GM12878 (cell line): Measurements from ENCODE around the gene ENOPH1. TPM values are rescaled to one million over a fixed set of nuclear protein-coding genes. Genes with fewer than 3 reads are reported as not detected.

Experiments used
- ATAC-seq: fragments of 200-7000 bp; cut with Tn5 transposase; 3 replicates; pipeline ENCODE4 v1.9.1; 2020; ENCODE audit warnings: mild to moderate bottlenecking, moderate library complexity
- BruUV-seq: library from RNA; stranded (reverse); fragments of 400-500 nt; replicated peaks from 2 replicates; lab custom pipeline; 2021; lab: Mats Ljungman, UMichigan
- CTCF ChIA-PET: fragments of 300-600 bp; sonication (Branson Sonifier 250); formaldehyde crosslinking; extraction: SDS; loops from one replicate; lab custom pipeline; 2021; ENCODE audit warnings: inconsistent platforms; lab: Yijun Ruan, JAX
- POLR2A ChIA-PET: fragments of 350-600 bp; formaldehyde crosslinking; extraction: SDS; loops from one replicate; lab custom pipeline; 2021; ENCODE audit warnings: inconsistent platforms; lab: Charles Lee
- RAD21 ChIA-PET: fragments of 300-600 bp; sonication (Branson Sonifier 250); formaldehyde crosslinking; loops from one replicate; lab custom pipeline; 2023; ENCODE audit warnings: antibody characterized with exemption; ENCODE audit not compliant: unreplicated experiment; lab: Charles Lee
- SMC1A ChIA-PET: fragments of 300-600 bp; sonication (Branson Sonifier 250); formaldehyde crosslinking; loops from one replicate; lab custom pipeline; 2023; ENCODE audit not compliant: unreplicated experiment, uncharacterized antibody; lab: Charles Lee
- DNase-seq: peaks from one replicate; pipeline ENCODE4 v3.0.0-alpha.2; 2011; ENCODE audit warnings: low read depth, low spot score
- FAIRE-seq: peaks from 3 replicates; lab custom pipeline; 2011; peaks lifted over from hg19 to GRCh38; lab: Jason Lieb, UNC
- H2AFZ ChIP-seq: 2 replicates; pipeline ENCODE4 v1.6.0; 2011; ENCODE audit warnings: low read depth, low read length, control low read depth; ENCODE audit not compliant: control insufficient read depth
- H3K27ac ChIP-seq: 2 replicates; pipeline ENCODE4 v1.5.1; 2011; ENCODE audit warnings: control low read depth; ENCODE audit not compliant: control insufficient read depth, insufficient read depth
- H3K27me3 ChIP-seq, 2 experiments: replicated peaks in 1 of 2; 2 replicates each; pipeline versions ENCODE4 v1.6.0 to v1.6.1; 2011; ENCODE audit warnings: low read length in 1 of 2; ENCODE audit not compliant: control insufficient read depth in 2 of 2, insufficient read depth in 2 of 2
- H3K36me3 ChIP-seq, 2 experiments: 2 replicates each; pipeline ENCODE4 v1.5.1; 2011; ENCODE audit warnings: low read length in 1 of 2; ENCODE audit not compliant: control insufficient read depth in 2 of 2, insufficient read depth in 2 of 2
- H3K4me1 ChIP-seq: 2 replicates; pipeline ENCODE4 v1.6.1; 2011; ENCODE audit warnings: mild to moderate bottlenecking, low read length, moderate library complexity, mixed read lengths; ENCODE audit not compliant: control insufficient read depth, insufficient read depth
- H3K4me2 ChIP-seq: 2 replicates; pipeline ENCODE4 v1.6.0; 2011; ENCODE audit warnings: control low read depth; ENCODE audit not compliant: control insufficient read depth, insufficient read depth
- H3K4me3 ChIP-seq: fragments of 200-600 bp; sonication (generic); 2 replicates; pipeline ENCODE4 v1.5.1; 2016
- H3K79me2 ChIP-seq: 2 replicates; pipeline ENCODE4 v1.6.0; 2011; ENCODE audit warnings: low read length; ENCODE audit not compliant: control insufficient read depth, insufficient read depth
- H3K9ac ChIP-seq: 2 replicates; pipeline ENCODE4 v1.8.0; 2011; ENCODE audit warnings: low read length, control low read depth, mixed read lengths; ENCODE audit not compliant: control insufficient read depth, insufficient read depth
- H3K9me3 ChIP-seq: replicated peaks from 3 replicates; pipeline ENCODE4 v1.5.1; 2011; ENCODE audit warnings: mild to moderate bottlenecking, low read length; ENCODE audit not compliant: control insufficient read depth, insufficient read depth
- H4K20me1 ChIP-seq: 2 replicates; pipeline ENCODE4 v1.6.0; 2011; ENCODE audit not compliant: control insufficient read depth, insufficient read depth
- BCL11A ChIP-seq: IDR thresholded peaks from 2 replicates; pipeline ENCODE4 v1.6.1; 2011; ENCODE audit warnings: low read depth, low read length
- JUND ChIP-seq: IDR thresholded peaks from 2 replicates; pipeline ENCODE4 v1.6.1; 2012; ENCODE audit warnings: low read depth, mild to moderate bottlenecking, low read length, improper control_type of control experiment, moderate library complexity
- KAT2A ChIP-seq: conservative IDR thresholded peaks from 2 replicates; pipeline ENCODE4 v1.6.1; 2011; ENCODE audit warnings: low read depth, low read length; ENCODE audit not compliant: control insufficient read depth
- MEF2A ChIP-seq: IDR thresholded peaks from 2 replicates; pipeline ENCODE4 v1.6.1; 2011; ENCODE audit warnings: low read depth, mild to moderate bottlenecking, low read length, moderate library complexity; ENCODE audit not compliant: insufficient read depth
- NFXL1 ChIP-seq: fragments of 450-650 bp; IDR thresholded peaks from 2 replicates; pipeline ENCODE4 v1.6.1; 2017; ENCODE audit warnings: antibody characterized with exemption, mild to moderate bottlenecking, borderline replicate concordance
- PAX5 ChIP-seq: IDR thresholded peaks from 2 replicates; pipeline ENCODE4 v1.6.1; 2011; ENCODE audit warnings: low read depth, low read length, borderline replicate concordance
- POU2F2 ChIP-seq: IDR thresholded peaks from 3 replicates; pipeline ENCODE4 v1.6.1; 2011; ENCODE audit warnings: low read depth, mild to moderate bottlenecking, low read length, borderline replicate concordance
- SIX5 ChIP-seq: IDR thresholded peaks from 2 replicates; pipeline ENCODE4 v1.6.1; 2011; ENCODE audit warnings: mild to moderate bottlenecking, low read depth, low read length, moderate library complexity; ENCODE audit not compliant: severe bottlenecking
- SMAD1 ChIP-seq: fragments of 450-650 bp; IDR thresholded peaks from 2 replicates; pipeline ENCODE4 v1.6.1; 2018; ENCODE audit warnings: mild to moderate bottlenecking, low read depth; ENCODE audit not compliant: partially characterized antibody
- SPI1 ChIP-seq: IDR thresholded peaks from 2 replicates; pipeline ENCODE4 v1.6.1; 2011; ENCODE audit warnings: low read depth, mild to moderate bottlenecking, low read length, moderate library complexity, borderline replicate concordance; ENCODE audit not compliant: insufficient read depth
- STAT1 ChIP-seq: fragments of 450-650 bp; conservative IDR thresholded peaks from 2 replicates; pipeline ENCODE4 v1.6.1; 2014; ENCODE audit warnings: antibody characterized with exemption, mild to moderate bottlenecking
- SUPT20H ChIP-seq: IDR thresholded peaks from 2 replicates; pipeline ENCODE4 v1.6.1; 2011; ENCODE audit warnings: low read depth, mild to moderate bottlenecking, low read length, moderate library complexity, borderline replicate concordance; ENCODE audit not compliant: control insufficient read depth
- TBL1XR1 ChIP-seq: IDR thresholded peaks from 2 replicates; pipeline ENCODE4 v1.6.1; 2012; ENCODE audit warnings: low read depth, low read length, improper control_type of control experiment
- TCF3 ChIP-seq: IDR thresholded peaks from 2 replicates; pipeline ENCODE4 v1.6.1; 2012; ENCODE audit warnings: low read depth, mild to moderate bottlenecking, low read length, borderline replicate concordance; ENCODE audit not compliant: insufficient read depth
- ZZZ3 ChIP-seq: IDR thresholded peaks from 2 replicates; pipeline ENCODE4 v1.6.1; 2011; ENCODE audit warnings: low read depth; ENCODE audit not compliant: control insufficient read depth, insufficient read length
- WGBS: methylation state at CpG from one replicate; pipeline ENCODE4 v1.1.6; 2016; ENCODE audit warnings: low lambda C conversion rate; ENCODE audit not compliant: insufficient replicate concordance, insufficient coverage; ENCODE audit errors: missing lambda C conversion rate; 5-methylcytosine and 5-hydroxymethylcytosine counted together
- in situ Hi-C: fragments of 300-500 bp; cut with MboI; formaldehyde crosslinking; loops from 9 replicates; pipeline ENCODE4 v1.14.3; 2018; ENCODE audit warnings: mixed read lengths
- intact Hi-C: fragments of 100-400 bp; cut with micrococcal nuclease; formaldehyde crosslinking; loops from one replicate; pipeline ENCODE4 v1.14.2; 2022; ENCODE audit not compliant: unreplicated experiment
- polyA plus RNA-seq, 11 experiments: library from polyadenylated mRNA; depleted of rRNA in 4 of 11; unstranded in 6 of 11; stranded (reverse) in 5 of 11; fragments of >200 nt; fragmentation: Nextera tagmentation in 4 of 11; fragmentation: Illumina TruSeq in 1 of 11; extraction: Ambion mirVana in 4 of 11; extraction: Trizol in 1 of 11; gene quantifications; 1 replicate in 1 of 11; 2 replicates in 10 of 11; pipeline versions ENCODE4 v1.2.1 to v1.2.3, GENCODE V29; 2011 to 2016; ENCODE audit warnings: inconsistent platforms in 2 of 11, missing spikeins in 2 of 11, low read depth in 1 of 11
- total RNA-seq, 4 experiments: library from RNA; depleted of rRNA in 3 of 4; stranded (reverse); fragments of >200 nt in 3 of 4; fragmentation: Illumina TruSeq in 1 of 4; extraction: Trizol in 1 of 4; gene quantifications; 2 replicates each; pipeline versions ENCODE4 v1.2.1 to v1.2.3, GENCODE V29; 2013 to 2021
- TF ChIP-seq, protein P1 (sequence below): IDR thresholded peaks from 2 replicates; pipeline ENCODE4 v1.6.1; 2012; ENCODE audit warnings: low read depth, low read length, improper control_type of control experiment
- TF ChIP-seq, protein P2 (sequence below): IDR thresholded peaks from 2 replicates; pipeline ENCODE4 v1.6.1; 2012; ENCODE audit warnings: low read depth, low read length, improper control_type of control experiment
- TF ChIP-seq, protein P3 (sequence below): IDR thresholded peaks from 2 replicates; pipeline ENCODE4 v1.6.1; 2011; ENCODE audit warnings: borderline replicate concordance, low read depth, mild to moderate bottlenecking, moderate library complexity, mixed read lengths, low read length; ENCODE audit not compliant: insufficient read depth; ENCODE audit errors: extremely low read length
- TF ChIP-seq, protein P4 (sequence below): fragments of 450-650 bp; IDR thresholded peaks from 2 replicates; pipeline ENCODE4 v1.6.1; 2014; ENCODE audit warnings: mild to moderate bottlenecking
- TF ChIP-seq, protein P5 (sequence below): fragments of 450-650 bp; IDR thresholded peaks from 2 replicates; pipeline ENCODE4 v1.6.1; 2017; ENCODE audit warnings: borderline replicate concordance

Gene ENOPH1
- total and polyA plus RNA-seq, 10 of the 15 experiments (the other 5 are each of a cell fraction or from before 2014, with no cell fraction given) = 24.4 to 83.6 (median 46.7) TPM

DNA sequence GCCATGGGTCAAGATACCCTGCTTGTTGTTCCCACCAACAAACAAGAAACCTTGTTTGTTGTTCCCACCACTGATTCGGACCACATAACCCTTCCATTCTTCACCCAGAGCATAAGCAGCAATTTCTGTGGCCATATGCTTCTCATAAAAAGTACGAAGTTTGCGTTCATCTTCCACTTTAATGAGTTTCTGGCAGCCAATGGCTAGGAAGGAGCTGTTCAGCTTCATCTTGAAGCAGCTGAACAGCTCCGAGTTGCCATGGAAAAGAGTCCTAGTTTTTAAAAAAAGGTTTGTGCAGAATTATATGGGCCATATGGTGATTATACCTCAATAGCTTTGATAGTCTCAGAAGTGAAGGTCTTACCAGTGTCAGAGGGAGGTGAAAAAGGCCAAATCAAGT is 65.3 kb downstream of the ENOPH1 start (continued):
- no peak for TF ChIP-seq SUPT20H
- TF ChIP-seq, protein P1, sequence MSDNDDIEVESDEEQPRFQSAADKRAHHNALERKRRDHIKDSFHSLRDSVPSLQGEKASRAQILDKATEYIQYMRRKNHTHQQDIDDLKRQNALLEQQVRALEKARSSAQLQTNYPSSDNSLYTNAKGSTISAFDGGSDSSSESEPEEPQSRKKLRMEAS = no peak

DNA sequence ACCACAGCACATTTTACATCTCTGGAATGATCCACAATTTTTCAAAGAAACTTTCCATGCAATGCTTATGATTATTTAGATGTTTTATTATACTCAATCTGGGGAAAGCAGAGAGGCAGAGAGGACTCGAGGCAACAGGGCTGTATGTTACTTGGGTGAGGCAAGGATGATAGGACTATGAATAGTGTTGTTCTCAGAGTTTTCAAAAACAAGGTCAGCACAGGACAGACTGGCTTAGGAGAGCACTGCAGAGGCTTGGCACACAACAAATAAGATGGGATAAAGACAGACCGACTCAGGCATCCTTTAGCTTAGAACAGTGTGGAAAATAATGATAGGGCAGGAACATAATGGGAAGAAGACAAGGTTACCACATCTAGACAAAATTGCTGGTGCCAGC is 66.0 kb downstream of the ENOPH1 start:
- WGBS = 93% methylated on average over 2 of the region's 2 CpGs
- FAIRE-seq = no peak
- in situ Hi-C loops = no loop called here
- TF ChIP-seq TBL1XR1 = no peak
- no peak for TF ChIP-seq NFXL1
- no peak for TF ChIP-seq KAT2A
- no peak for TF ChIP-seq STAT1
- TF ChIP-seq SMAD1 = no peak
- TF ChIP-seq PAX5 = no peak
- TF ChIP-seq, protein P2, sequence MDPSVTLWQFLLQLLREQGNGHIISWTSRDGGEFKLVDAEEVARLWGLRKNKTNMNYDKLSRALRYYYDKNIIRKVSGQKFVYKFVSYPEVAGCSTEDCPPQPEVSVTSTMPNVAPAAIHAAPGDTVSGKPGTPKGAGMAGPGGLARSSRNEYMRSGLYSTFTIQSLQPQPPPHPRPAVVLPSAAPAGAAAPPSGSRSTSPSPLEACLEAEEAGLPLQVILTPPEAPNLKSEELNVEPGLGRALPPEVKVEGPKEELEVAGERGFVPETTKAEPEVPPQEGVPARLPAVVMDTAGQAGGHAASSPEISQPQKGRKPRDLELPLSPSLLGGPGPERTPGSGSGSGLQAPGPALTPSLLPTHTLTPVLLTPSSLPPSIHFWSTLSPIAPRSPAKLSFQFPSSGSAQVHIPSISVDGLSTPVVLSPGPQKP = no peak
- no peak for TF ChIP-seq BCL11A
- no peak for TF ChIP-seq SPI1
- no peak for TF ChIP-seq TCF3
- no peak for TF ChIP-seq ZZZ3
- TF ChIP-seq MEF2A = no peak
- TF ChIP-seq, protein P3, sequence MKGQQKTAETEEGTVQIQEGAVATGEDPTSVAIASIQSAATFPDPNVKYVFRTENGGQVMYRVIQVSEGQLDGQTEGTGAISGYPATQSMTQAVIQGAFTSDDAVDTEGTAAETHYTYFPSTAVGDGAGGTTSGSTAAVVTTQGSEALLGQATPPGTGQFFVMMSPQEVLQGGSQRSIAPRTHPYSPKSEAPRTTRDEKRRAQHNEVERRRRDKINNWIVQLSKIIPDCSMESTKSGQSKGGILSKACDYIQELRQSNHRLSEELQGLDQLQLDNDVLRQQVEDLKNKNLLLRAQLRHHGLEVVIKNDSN = no peak
- TF ChIP-seq, protein P4, sequence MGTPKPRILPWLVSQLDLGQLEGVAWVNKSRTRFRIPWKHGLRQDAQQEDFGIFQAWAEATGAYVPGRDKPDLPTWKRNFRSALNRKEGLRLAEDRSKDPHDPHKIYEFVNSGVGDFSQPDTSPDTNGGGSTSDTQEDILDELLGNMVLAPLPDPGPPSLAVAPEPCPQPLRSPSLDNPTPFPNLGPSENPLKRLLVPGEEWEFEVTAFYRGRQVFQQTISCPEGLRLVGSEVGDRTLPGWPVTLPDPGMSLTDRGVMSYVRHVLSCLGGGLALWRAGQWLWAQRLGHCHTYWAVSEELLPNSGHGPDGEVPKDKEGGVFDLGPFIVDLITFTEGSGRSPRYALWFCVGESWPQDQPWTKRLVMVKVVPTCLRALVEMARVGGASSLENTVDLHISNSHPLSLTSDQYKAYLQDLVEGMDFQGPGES = no peak
- no peak for TF ChIP-seq POU2F2
- no peak for TF ChIP-seq SIX5
- TF ChIP-seq, protein P5, sequence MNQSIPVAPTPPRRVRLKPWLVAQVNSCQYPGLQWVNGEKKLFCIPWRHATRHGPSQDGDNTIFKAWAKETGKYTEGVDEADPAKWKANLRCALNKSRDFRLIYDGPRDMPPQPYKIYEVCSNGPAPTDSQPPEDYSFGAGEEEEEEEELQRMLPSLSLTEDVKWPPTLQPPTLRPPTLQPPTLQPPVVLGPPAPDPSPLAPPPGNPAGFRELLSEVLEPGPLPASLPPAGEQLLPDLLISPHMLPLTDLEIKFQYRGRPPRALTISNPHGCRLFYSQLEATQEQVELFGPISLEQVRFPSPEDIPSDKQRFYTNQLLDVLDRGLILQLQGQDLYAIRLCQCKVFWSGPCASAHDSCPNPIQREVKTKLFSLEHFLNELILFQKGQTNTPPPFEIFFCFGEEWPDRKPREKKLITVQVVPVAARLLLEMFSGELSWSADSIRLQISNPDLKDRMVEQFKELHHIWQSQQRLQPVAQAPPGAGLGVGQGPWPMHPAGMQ = no peak
- no peak for TF ChIP-seq JUND

More for the DNA sequence above, 66.0 kb downstream of the ENOPH1 start:
- Histone ChIP-seq H3K9ac (no peak overlapping the region), H4K20me1 (no peaks in the 10 kb centered on the region), H3K4me3 (no peak overlapping the region), H3K4me2 (no peak overlapping the region), H3K27ac (no peak overlapping the region), H2AFZ (no peak overlapping the region), H3K36me3 (no peaks in the 10 kb centered on the region), H3K9me3 (no peaks in the 10 kb centered on the region), H3K4me1 (no peaks in the 10 kb centered on the region), H3K27me3 (no peaks in the 10 kb centered on the region), H3K79me2 (no peaks in the 10 kb centered on the region)
- DNase-seq (no peak), ATAC-seq (no peak)
- ChIA-PET POLR2A (no interaction called here), SMC1A (no interaction called here), RAD21 (no interaction called here), CTCF (no interaction called here)
- BruUV-seq = no TSS peak
- intact Hi-C loops = no loop called here
